ENCODE results near the gene PACSIN2. TPM values are rescaled to one million over a fixed set of nuclear protein-coding genes. Genes with fewer than 3 reads are reported as not detected.

Gene PACSIN2
- total RNA-seq, 1 experiment from 2014 or later = 60.2 TPM

DNA sequence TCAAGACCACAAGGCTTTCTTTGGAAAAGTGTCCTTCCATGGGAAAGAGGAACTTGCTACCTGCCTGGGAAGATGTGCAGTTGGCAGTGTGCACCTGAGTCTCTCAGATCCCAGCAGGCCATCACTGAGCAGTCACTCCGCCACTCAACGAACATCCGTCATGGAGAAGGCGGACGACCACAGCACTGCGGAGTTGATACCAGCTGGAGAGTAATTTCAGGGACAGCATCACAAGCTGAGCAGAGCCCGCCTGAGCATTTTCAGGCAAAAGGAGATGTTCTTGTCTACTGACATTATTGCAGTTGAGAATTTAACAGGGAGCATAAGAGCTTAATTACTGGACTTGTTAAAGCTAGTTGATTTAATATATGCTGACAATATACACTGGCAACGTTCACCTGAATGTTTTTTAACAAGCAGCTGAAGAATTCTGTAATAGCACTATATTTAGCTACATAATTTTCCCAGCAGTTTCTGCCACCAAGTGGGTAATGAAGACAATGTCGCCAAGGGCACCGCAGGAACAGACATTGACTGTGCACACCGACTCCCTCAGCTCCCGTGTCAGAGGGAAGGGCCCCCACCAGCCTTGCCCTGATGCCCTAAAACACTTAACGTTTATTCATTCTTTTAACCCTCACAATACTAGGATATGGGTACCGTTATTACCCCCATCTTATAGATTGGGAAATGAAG lies 105.4 kb downstream of the PACSIN2 start:
- no peaks in the 10 kb centered on the region for H3K27me3 ChIP-seq (ENCODE audit: control insufficient read depth, insufficient read depth, low read length)
- no peak overlapping the region for H3K27ac ChIP-seq (ENCODE audit: low read length)
- H3K9me3 ChIP-seq (ENCODE audit: control insufficient read depth, insufficient read depth, low read depth, low read length) = no peaks in the 10 kb centered on the region
- ChIA-PET POLR2A (no interaction called here), CTCF (interaction anchor here (0.6 to 0.8 kb wide), 2 partner anchors 12 to 39 kb away, joined by 3 to 6 read pairs; no protein-coding TSS in a partner anchor)
- DNase-seq (ENCODE audit: low read depth, low spot score) (no peak), ATAC-seq (no peak)
- no TSS peak for BruUV-seq (replicated peaks)
- TF ChIP-seq POLR2AphosphoS5 (IDR thresholded peaks at IDR 0.05; ENCODE audit: low read depth, low read length) = no peak
- TF ChIP-seq SIN3A (IDR thresholded peaks at IDR 0.05; ENCODE audit: borderline replicate concordance, insufficient read depth, low read depth, low read length) = no peak
- TF ChIP-seq, protein P1, sequence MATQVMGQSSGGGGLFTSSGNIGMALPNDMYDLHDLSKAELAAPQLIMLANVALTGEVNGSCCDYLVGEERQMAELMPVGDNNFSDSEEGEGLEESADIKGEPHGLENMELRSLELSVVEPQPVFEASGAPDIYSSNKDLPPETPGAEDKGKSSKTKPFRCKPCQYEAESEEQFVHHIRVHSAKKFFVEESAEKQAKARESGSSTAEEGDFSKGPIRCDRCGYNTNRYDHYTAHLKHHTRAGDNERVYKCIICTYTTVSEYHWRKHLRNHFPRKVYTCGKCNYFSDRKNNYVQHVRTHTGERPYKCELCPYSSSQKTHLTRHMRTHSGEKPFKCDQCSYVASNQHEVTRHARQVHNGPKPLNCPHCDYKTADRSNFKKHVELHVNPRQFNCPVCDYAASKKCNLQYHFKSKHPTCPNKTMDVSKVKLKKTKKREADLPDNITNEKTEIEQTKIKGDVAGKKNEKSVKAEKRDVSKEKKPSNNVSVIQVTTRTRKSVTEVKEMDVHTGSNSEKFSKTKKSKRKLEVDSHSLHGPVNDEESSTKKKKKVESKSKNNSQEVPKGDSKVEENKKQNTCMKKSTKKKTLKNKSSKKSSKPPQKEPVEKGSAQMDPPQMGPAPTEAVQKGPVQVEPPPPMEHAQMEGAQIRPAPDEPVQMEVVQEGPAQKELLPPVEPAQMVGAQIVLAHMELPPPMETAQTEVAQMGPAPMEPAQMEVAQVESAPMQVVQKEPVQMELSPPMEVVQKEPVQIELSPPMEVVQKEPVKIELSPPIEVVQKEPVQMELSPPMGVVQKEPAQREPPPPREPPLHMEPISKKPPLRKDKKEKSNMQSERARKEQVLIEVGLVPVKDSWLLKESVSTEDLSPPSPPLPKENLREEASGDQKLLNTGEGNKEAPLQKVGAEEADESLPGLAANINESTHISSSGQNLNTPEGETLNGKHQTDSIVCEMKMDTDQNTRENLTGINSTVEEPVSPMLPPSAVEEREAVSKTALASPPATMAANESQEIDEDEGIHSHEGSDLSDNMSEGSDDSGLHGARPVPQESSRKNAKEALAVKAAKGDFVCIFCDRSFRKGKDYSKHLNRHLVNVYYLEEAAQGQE (IDR thresholded peaks at IDR 0.05; ENCODE audit: insufficient read depth in 1 of 2, low read depth in 2 of 2, low read length in 1 of 2) = no peak
- TF ChIP-seq TCF7L2 (IDR thresholded peaks at IDR 0.05; ENCODE audit: low read depth, low read length) = no peak
- no peak for TF ChIP-seq CTCF (IDR thresholded peaks at IDR 0.05)
- intact Hi-C loops (cut with micrococcal nuclease; ENCODE audit: unreplicated experiment) = no loop called here
- in situ Hi-C loops (cut with HindIII; ENCODE audit: low pct_unique_long_range_greater_than_20kb, low sequenced_read_pairs) = no loop called here
- H3K4me1 ChIP-seq (ENCODE audit: control insufficient read depth, insufficient read depth, low read length) = no peaks in the 10 kb centered on the region
- no peak overlapping the region for H3K4me3 ChIP-seq (ENCODE audit: low read depth in 2 of 2, low read length in 2 of 2)
- no peaks in the 10 kb centered on the region for H3K36me3 ChIP-seq (ENCODE audit: control insufficient read depth, insufficient read depth, low read length)

DNA sequence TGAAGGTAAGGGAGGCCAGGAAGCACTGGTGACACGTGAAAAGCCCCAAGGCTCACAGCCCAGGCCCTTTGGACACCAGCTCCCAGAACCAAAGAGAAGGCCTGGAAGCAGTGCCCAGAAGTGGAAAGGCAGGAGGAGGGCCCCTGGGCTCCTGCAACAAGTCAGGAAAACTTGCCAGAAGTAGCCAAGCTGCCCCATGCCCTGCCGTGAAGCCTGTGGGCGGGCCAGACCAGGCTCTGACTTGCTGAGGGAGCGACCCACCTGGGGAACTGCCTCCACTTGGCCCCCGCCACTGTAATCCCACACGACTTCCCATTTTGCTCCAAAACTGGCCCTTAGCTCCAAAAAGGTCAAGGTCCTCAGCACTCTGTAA lies 106.6 kb downstream of the PACSIN2 start:
- BruUV-seq (replicated peaks) = no TSS peak
- POLR2A ChIA-PET = no interaction called here
- in situ Hi-C loops (cut with HindIII; ENCODE audit: low pct_unique_long_range_greater_than_20kb, low sequenced_read_pairs) = no loop called here
- Histone ChIP-seq H3K27me3 (ENCODE audit: control insufficient read depth, insufficient read depth, low read length) (no peaks in the 10 kb centered on the region), H3K4me1 (ENCODE audit: control insufficient read depth, insufficient read depth, low read length) (no peaks in the 10 kb centered on the region), H3K36me3 (ENCODE audit: control insufficient read depth, insufficient read depth, low read length) (no peaks in the 10 kb centered on the region), H3K4me3 (ENCODE audit: low read depth in 2 of 2, low read length in 2 of 2) (no peak overlapping the region), H3K9me3 (ENCODE audit: control insufficient read depth, insufficient read depth, low read depth, low read length) (no peaks in the 10 kb centered on the region), H3K27ac (ENCODE audit: low read length) (no peak overlapping the region)
- no peak for TF ChIP-seq TCF7L2 (IDR thresholded peaks at IDR 0.05; ENCODE audit: low read depth, low read length)
- TF ChIP-seq, protein P1 (IDR thresholded peaks at IDR 0.05; ENCODE audit: insufficient read depth in 1 of 2, low read depth in 2 of 2, low read length in 1 of 2) = no peak
- CTCF ChIA-PET = no interaction called here
- intact Hi-C loops (cut with micrococcal nuclease; ENCODE audit: unreplicated experiment) = no loop called here
- DNase-seq (ENCODE audit: low read depth, low spot score) (no peak), ATAC-seq (no peak)
